ENCODE results near the gene CYP39A1. TPM values are rescaled to one million over a fixed set of nuclear protein-coding genes. Genes with fewer than 3 reads are reported as not detected.
A peak's percentile ranks its signal among the peaks of the same experiment; 100 is the strongest.

The CYP39A1 gene
- total RNA-seq, 4 donors from 2014 or later = 1.6 to 10.2 (median 2.3) TPM; not detected in 1

- H3K27ac ChIP-seq = peak overlapping the region; percentile 34 to 62 (median 48)
- in situ Hi-C loops (cut with MboI; ENCODE audit: low pct_ligation_motif_present in 1 of 4, low pct_unique_long_range_greater_than_20kb in 1 of 4, low sequenced_read_pairs in 3 of 4) = no loop called here
- H3K4me3 ChIP-seq = no peak overlapping the region
- no peaks in the 10 kb centered on the region for H3K9me3 ChIP-seq
- no peak for DNase-seq
- intact Hi-C loops (cut with DNase I; ENCODE audit: low total_unique reads) = no loop called here
- no peaks in the 10 kb centered on the region for H3K27me3 ChIP-seq
- TF ChIP-seq CTCF (IDR thresholded peaks at IDR 0.05) = no peak
- no peak for TF ChIP-seq POLR2AphosphoS5 (IDR thresholded peaks at IDR 0.05)
- TF ChIP-seq POLR2A (IDR thresholded peaks at IDR 0.05) = no peak
- no peak for TF ChIP-seq EP300 (IDR thresholded peaks at IDR 0.05; ENCODE audit: low read depth)
- peaks cover 0 to 12% (median 0%) of the 10 kb centered on the region in 4 donors for H3K4me1 ChIP-seq
- no peaks in the 10 kb centered on the region for H3K36me3 ChIP-seq
Observed at GRCh38 chr6:46510651-46511050, 142.0 kb downstream of the CYP39A1 start.

GRCh38 chr6:46509981-46510510 is 142.6 kb downstream of the CYP39A1 start:
- H3K4me1 ChIP-seq = peaks cover 0 to 12% (median 0%) of the 10 kb centered on the region in 4 donors
- H3K9me3 ChIP-seq = no peaks in the 10 kb centered on the region
- WGBS, 2 donors (ENCODE audit: low coverage in 1 of 2) = 72 to 76% methylated on average over 4 of the region's 4 CpGs
- intact Hi-C loops (cut with DNase I; ENCODE audit: low total_unique reads) = loop anchor here (5.0 kb wide), 1 partner anchor 1843 kb away; no protein-coding TSS in a partner anchor
- H3K27ac ChIP-seq = peak overlapping the region; percentile 0 to 38 (median 22)
- in situ Hi-C loops (cut with MboI; ENCODE audit: low pct_ligation_motif_present in 1 of 4, low pct_unique_long_range_greater_than_20kb in 1 of 4, low sequenced_read_pairs in 3 of 4) = no loop called here
- H3K4me3 ChIP-seq = no peak overlapping the region
- H3K36me3 ChIP-seq = no peaks in the 10 kb centered on the region
- no peak for TF ChIP-seq EP300 (IDR thresholded peaks at IDR 0.05; ENCODE audit: low read depth)
- no peak for TF ChIP-seq POLR2A (IDR thresholded peaks at IDR 0.05)
- TF ChIP-seq CTCF (IDR thresholded peaks at IDR 0.05) = no peak
- TF ChIP-seq POLR2AphosphoS5 (IDR thresholded peaks at IDR 0.05) = no peak
- no peaks in the 10 kb centered on the region for H3K27me3 ChIP-seq
- no peak for DNase-seq

- Histone ChIP-seq H3K9me3 (no peaks in the 10 kb centered on the region), H3K27ac (no peak overlapping the region), H3K4me3 (no peak overlapping the region), H3K4me1 (peaks cover 0 to 22% (median under 1%) of the 10 kb centered on the region in 4 donors), H3K27me3 (no peaks in the 10 kb centered on the region), H3K36me3 (no peaks in the 10 kb centered on the region)
- in situ Hi-C loops (cut with MboI; ENCODE audit: low pct_ligation_motif_present in 1 of 4, low pct_unique_long_range_greater_than_20kb in 1 of 4, low sequenced_read_pairs in 3 of 4) = no loop called here
- DNase-seq = no peak
- TF ChIP-seq EP300 (IDR thresholded peaks at IDR 0.05; ENCODE audit: low read depth) (no peak), POLR2A (IDR thresholded peaks at IDR 0.05) (no peak), CTCF (IDR thresholded peaks at IDR 0.05) (no peak), POLR2AphosphoS5 (IDR thresholded peaks at IDR 0.05) (no peak)
- WGBS, 2 donors (ENCODE audit: low coverage in 1 of 2) = 77 to 83% methylated on average over 2 to 4 of the region's 4 CpGs
- intact Hi-C loops (cut with DNase I; ENCODE audit: low total_unique reads) = loop anchor here (5.0 kb wide), 1 partner anchor 1842 kb away; no protein-coding TSS in a partner anchor
Observed at GRCh38 chr6:46509063-46509462, 143.6 kb downstream of the CYP39A1 start.

- Histone ChIP-seq H3K4me3 (no peak overlapping the region), H3K36me3 (no peaks in the 10 kb centered on the region), H3K9me3 (no peaks in the 10 kb centered on the region), H3K27ac (no peak overlapping the region), H3K27me3 (no peaks in the 10 kb centered on the region), H3K4me1 (peaks cover 0 to 26% (median 2%) of the 10 kb centered on the region in 4 donors)
- DNase-seq = no peak
- intact Hi-C loops (cut with DNase I; ENCODE audit: low total_unique reads) (loop anchor here (5.0 kb wide), 1 partner anchor 1840 kb away; no protein-coding TSS in a partner anchor), in situ Hi-C loops (cut with MboI; ENCODE audit: low pct_ligation_motif_present in 1 of 4, low pct_unique_long_range_greater_than_20kb in 1 of 4, low sequenced_read_pairs in 3 of 4) (no loop called here)
- no peak for TF ChIP-seq EP300 (IDR thresholded peaks at IDR 0.05; ENCODE audit: low read depth)
- no peak for TF ChIP-seq CTCF (IDR thresholded peaks at IDR 0.05)
- no peak for TF ChIP-seq POLR2A (IDR thresholded peaks at IDR 0.05)
- no peak for TF ChIP-seq POLR2AphosphoS5 (IDR thresholded peaks at IDR 0.05)
Observed at GRCh38 chr6:46507426-46507825, 145.2 kb downstream of the CYP39A1 start.

Measured in transverse colon (tissue), 4 donors.